OCI-LY7 (cell line): ENCODE measurements around the gene PAX3.

Source experiments
- CTCF ChIP-seq: fragments of 200-600 bp; sonication (generic); conservative IDR thresholded peaks from 2 replicates; pipeline ENCODE4 v1.5.1; 2014; ENCODE audit warnings: mild to moderate bottlenecking, antibody characterized with exemption, low read length, moderate library complexity, mixed read lengths
- EZH2phosphoT487 ChIP-seq: fragments of 200-600 bp; sonication (generic); IDR thresholded peaks from 2 replicates; pipeline ENCODE4 v1.6.1; 2018; ENCODE audit warnings: low read depth, borderline replicate concordance, mild to moderate bottlenecking, mixed run types, antibody characterized with exemption, low read length, moderate library complexity, mixed read lengths

- TF ChIP-seq CTCF (no peak), EZH2phosphoT487 (no peak)
These were observed 80.0 kb downstream of the PAX3 start for GRCh38 chr2:222218786-222219185.
